CD4-positive, alpha-beta memory T cell (primary cell): Measurements from ENCODE around the gene PDGFB. TPM values are rescaled to one million over a fixed set of nuclear protein-coding genes. Genes with fewer than 3 reads are reported as not detected.
A peak's percentile ranks its signal among the peaks of the same experiment; 100 is the strongest.

ENCODE experiments used
- CTCF ChIA-PET: fragments of 350-600 bp; sonication (Branson Sonifier 250); formaldehyde crosslinking; loops from one replicate; lab custom pipeline; 2021; ENCODE audit warnings: inconsistent platforms; ENCODE audit not compliant: partially characterized antibody; lab: Charles Lee
- POLR2A ChIA-PET: fragments of 350-600 bp; sonication (Branson Sonifier 250); formaldehyde crosslinking; loops from one replicate; lab custom pipeline; 2021; ENCODE audit not compliant: partially characterized antibody; lab: Charles Lee
- DNase-seq, 5 donors: peaks; one replicate each; pipeline versions ENCODE4 v3.0.0 to v3.0.0-alpha.2; 2020 to 2022; ENCODE audit warnings: mixed read lengths in 1 of 5
- H3K27ac ChIP-seq: one replicate; pipeline ENCODE4 v1.7.0; 2013; ENCODE audit warnings: low read depth, low read length
- H3K27me3 ChIP-seq: 2 replicates; pipeline ENCODE4 v1.7.0; 2013; ENCODE audit warnings: mild to moderate bottlenecking, low read length, moderate library complexity; ENCODE audit not compliant: insufficient read depth
- H3K36me3 ChIP-seq: 2 replicates; pipeline ENCODE4 v1.7.0; 2013; ENCODE audit warnings: mild to moderate bottlenecking, low read length, moderate library complexity; ENCODE audit not compliant: insufficient read depth
- H3K4me1 ChIP-seq: 2 replicates; pipeline ENCODE4 v1.7.0; 2013; ENCODE audit warnings: mild to moderate bottlenecking, low read length, moderate library complexity; ENCODE audit not compliant: insufficient read depth
- H3K4me3 ChIP-seq, 2 donors: one replicate each; pipeline ENCODE4 v1.7.0; 2013; ENCODE audit warnings: low read length in 2 of 2, mild to moderate bottlenecking in 1 of 2
- H3K9me3 ChIP-seq, 2 donors: one replicate each; pipeline ENCODE4 v1.7.0; 2013; ENCODE audit warnings: low read length in 2 of 2, control low read depth in 1 of 2; ENCODE audit not compliant: control insufficient read depth in 1 of 2
- H3K27ac Mint-ChIP-seq, 7 donors: one replicate each; pipeline ENCODE4 v1.8.0; 2020 to 2021; ENCODE audit warnings: mixed read lengths in 7 of 7, mild to moderate bottlenecking in 6 of 7, inconsistent platforms in 3 of 7, moderate library complexity in 3 of 7
- H3K27me3 Mint-ChIP-seq, 2 donors: one replicate each; pipeline ENCODE4 v1.8.0; 2020 to 2021; ENCODE audit warnings: mixed read lengths in 2 of 2
- H3K36me3 Mint-ChIP-seq, 2 donors: one replicate each; pipeline ENCODE4 v1.8.0; 2020 to 2021; ENCODE audit warnings: mixed read lengths in 2 of 2, inconsistent platforms in 1 of 2, mild to moderate bottlenecking in 1 of 2
- H3K4me1 Mint-ChIP-seq, 4 donors: one replicate each; pipeline ENCODE4 v1.8.0; 2020 to 2021; ENCODE audit warnings: mixed read lengths in 4 of 4, mild to moderate bottlenecking in 1 of 4
- H3K4me3 Mint-ChIP-seq, 8 donors: one replicate each; pipeline ENCODE4 v1.8.0; 2020 to 2021; ENCODE audit warnings: mixed read lengths in 8 of 8, mild to moderate bottlenecking in 7 of 8, moderate library complexity in 6 of 8, inconsistent platforms in 3 of 8
- H3K9me3 Mint-ChIP-seq, 8 donors: one replicate each; pipeline ENCODE4 v1.8.0; 2020 to 2021; ENCODE audit warnings: mixed read lengths in 8 of 8, mild to moderate bottlenecking in 5 of 8, inconsistent platforms in 3 of 8, moderate library complexity in 1 of 8
- intact Hi-C: fragments of 100-400 bp; cut with micrococcal nuclease; formaldehyde crosslinking; loops from one replicate; pipeline ENCODE4 v1.15.1; 2023
- polyA plus RNA-seq, 2 donors: library from polyadenylated mRNA; unstranded; fragments of 300-500 nt; fragmentation: Illumina TruSeq; gene quantifications; one replicate each; pipeline ENCODE4 v1.2.3, GENCODE V29; 2021
- total RNA-seq, 2 experiments: library from RNA; stranded (reverse); gene quantifications; one replicate each; pipeline ENCODE4 v1.2.3, GENCODE V29; 2021

The PDGFB gene
- total and polyA plus RNA-seq, 4 experiments from 2014 or later: 6.8 to 16.9 (median 13.6) TPM

- no peak overlapping the region for H3K4me3 ChIP-seq
- H3K27ac ChIP-seq: no peak overlapping the region
- peak overlapping the region in 6 of 8 donors; percentile 26 to 74 (median 60) for H3K4me3 Mint-ChIP-seq
- ChIA-PET CTCF (interaction anchor here (0.9 to 2.0 kb wide), 5 partner anchors 8 to 99 kb away, joined by 3 to 6 read pairs (median 4); no protein-coding TSS in a partner anchor), POLR2A (interaction anchor here (0.6 to 1.7 kb wide), 9 partner anchors 29 to 186 kb away, joined by 3 to 6 read pairs (median 4); partner anchors contain the start of genes APOBEC3D and PDGFB)
- DNase-seq: peak in 2 of 5 donors; percentile 6 to 21
- no peaks in the 10 kb centered on the region for H3K27me3 Mint-ChIP-seq
- H3K36me3 ChIP-seq: no peaks in the 10 kb centered on the region
- peak overlapping the region; percentile 15 to 83 (median 74) for H3K27ac Mint-ChIP-seq
- H3K9me3 ChIP-seq: no peaks in the 10 kb centered on the region
- intact Hi-C loops: loop anchor here (5.0 kb wide), 1 partner anchor 35 kb away; the partner anchor contains the start of gene PDGFB
- H3K36me3 Mint-ChIP-seq: no peaks in the 10 kb centered on the region
- H3K4me1 ChIP-seq: peaks cover 11% of the 10 kb centered on the region
- peaks cover 9 to 51% (median 21%) of the 10 kb centered on the region in 4 donors for H3K4me1 Mint-ChIP-seq
- no peaks in the 10 kb centered on the region for H3K27me3 ChIP-seq
- no peaks in the 10 kb centered on the region for H3K9me3 Mint-ChIP-seq
Observed at GRCh38 chr22:39207141-39208012, 37.4 kb downstream of the PDGFB start.

- Histone ChIP-seq H3K27me3 (no peaks in the 10 kb centered on the region), H3K27ac (no peak overlapping the region), H3K36me3 (no peaks in the 10 kb centered on the region), H3K9me3 (no peaks in the 10 kb centered on the region), H3K4me1 (peaks cover 11% of the 10 kb centered on the region), H3K4me3 (no peak overlapping the region)
- Mint-ChIP-seq H3K4me3 (peak overlapping the region in 1 of 8 donors; percentile 39), H3K27me3 (no peaks in the 10 kb centered on the region), H3K27ac (peak overlapping the region in 1 of 7 donors; percentile 41), H3K4me1 (peaks cover 9 to 51% (median 21%) of the 10 kb centered on the region in 4 donors), H3K9me3 (no peaks in the 10 kb centered on the region), H3K36me3 (no peaks in the 10 kb centered on the region)
- ChIA-PET CTCF (interaction anchor here (1.6 to 2.0 kb wide), 2 partner anchors 9 to 35 kb away, joined by 4 to 6 read pairs; no protein-coding TSS in a partner anchor), POLR2A (interaction anchor here (0.9 to 1.7 kb wide), 6 partner anchors 32 to 38 kb away, joined by 3 to 6 read pairs (median 4); no protein-coding TSS in a partner anchor)
- DNase-seq: no peak
- intact Hi-C loops: loop anchor here (5.0 kb wide), 1 partner anchor 36 kb away; the partner anchor contains the start of gene PDGFB
Observed at GRCh38 chr22:39206491-39206890, 38.3 kb downstream of the PDGFB start.

GRCh38 chr22:39205344-39206021 lies 39.3 kb downstream of the PDGFB start:
- no peak overlapping the region for H3K4me3 ChIP-seq
- no peaks in the 10 kb centered on the region for H3K36me3 ChIP-seq
- Mint-ChIP-seq H3K36me3 (no peaks in the 10 kb centered on the region), H3K27me3 (no peaks in the 10 kb centered on the region), H3K9me3 (no peaks in the 10 kb centered on the region), H3K27ac (peak overlapping the region; percentile 37 to 93 (median 84)), H3K4me1 (peaks cover 9 to 46% (median 21%) of the 10 kb centered on the region in 4 donors), H3K4me3 (peak overlapping the region in 6 of 8 donors; percentile 27 to 87 (median 41))
- no peaks in the 10 kb centered on the region for H3K27me3 ChIP-seq
- peak; percentile 40 to 78 (median 56) for DNase-seq
- H3K27ac ChIP-seq: no peak overlapping the region
- intact Hi-C loops: loop anchor here (5.0 kb wide), 1 partner anchor 37 kb away; the partner anchor contains the start of gene PDGFB
- no peaks in the 10 kb centered on the region for H3K9me3 ChIP-seq
- POLR2A ChIA-PET: interaction anchor here (0.9 to 1.4 kb wide), 6 partner anchors 32 to 113 kb away, joined by 3 to 5 read pairs (median 4); partner anchors contain the start of gene PDGFB
- peaks cover 11% of the 10 kb centered on the region for H3K4me1 ChIP-seq
- CTCF ChIA-PET: interaction anchor here (1.4 to 2.0 kb wide), 3 partner anchors 10 to 101 kb away, joined by 3 to 6 read pairs (median 4); no protein-coding TSS in a partner anchor

GRCh38 chr22:39204216-39204615 lies 40.6 kb downstream of the PDGFB start:
- intact Hi-C loops: no loop called here
- H3K4me3 Mint-ChIP-seq: no peak overlapping the region
- no peak overlapping the region for H3K27ac ChIP-seq
- no peak overlapping the region for H3K4me3 ChIP-seq
- CTCF ChIA-PET: interaction anchor here (1.4 kb wide), 1 partner anchor 102 kb away, joined by 3 read pairs; no protein-coding TSS in a partner anchor
- H3K4me1 Mint-ChIP-seq: peaks cover 9 to 46% (median 21%) of the 10 kb centered on the region in 4 donors
- no peaks in the 10 kb centered on the region for H3K36me3 ChIP-seq
- no peaks in the 10 kb centered on the region for H3K9me3 ChIP-seq
- no peaks in the 10 kb centered on the region for H3K27me3 ChIP-seq
- no peaks in the 10 kb centered on the region for H3K9me3 Mint-ChIP-seq
- H3K27me3 Mint-ChIP-seq: no peaks in the 10 kb centered on the region
- no peaks in the 10 kb centered on the region for H3K36me3 Mint-ChIP-seq
- POLR2A ChIA-PET: no interaction called here
- no peak overlapping the region for H3K27ac Mint-ChIP-seq
- H3K4me1 ChIP-seq: peaks cover 11% of the 10 kb centered on the region
- no peak for DNase-seq

GRCh38 chr22:39197578-39197977 lies 47.2 kb downstream of the PDGFB start:
- H3K4me3 Mint-ChIP-seq: no peak overlapping the region
- no peak overlapping the region for H3K27ac Mint-ChIP-seq
- POLR2A ChIA-PET: no interaction called here
- H3K9me3 ChIP-seq: no peaks in the 10 kb centered on the region
- intact Hi-C loops: no loop called here
- H3K27me3 Mint-ChIP-seq: peaks cover 0 to 5% of the 10 kb centered on the region in 2 donors
- no peak for DNase-seq
- H3K27ac ChIP-seq: no peak overlapping the region
- no peaks in the 10 kb centered on the region for H3K36me3 Mint-ChIP-seq
- no peak overlapping the region for H3K4me3 ChIP-seq
- H3K36me3 ChIP-seq: no peaks in the 10 kb centered on the region
- H3K4me1 Mint-ChIP-seq: no peaks in the 10 kb centered on the region
- H3K4me1 ChIP-seq: no peaks in the 10 kb centered on the region
- H3K9me3 Mint-ChIP-seq: peaks cover 0 to 16% (median 5%) of the 10 kb centered on the region in 8 donors
- no peaks in the 10 kb centered on the region for H3K27me3 ChIP-seq
- CTCF ChIA-PET: no interaction called here

- no peaks in the 10 kb centered on the region for H3K27me3 ChIP-seq
- POLR2A ChIA-PET: interaction anchor here (0.9 kb wide), 1 partner anchor 125 kb away, joined by 3 read pairs; the partner anchor contains the start of gene RPL3
- DNase-seq: no peak
- H3K36me3 Mint-ChIP-seq: no peaks in the 10 kb centered on the region
- no peaks in the 10 kb centered on the region for H3K4me1 Mint-ChIP-seq
- H3K9me3 ChIP-seq: no peaks in the 10 kb centered on the region
- H3K36me3 ChIP-seq: no peaks in the 10 kb centered on the region
- H3K9me3 Mint-ChIP-seq: peaks cover 0 to 16% (median 5%) of the 10 kb centered on the region in 8 donors
- CTCF ChIA-PET: interaction anchor here (1.0 to 1.4 kb wide), 3 partner anchors 22 to 122 kb away, joined by 3 to 4 read pairs (median 3); no protein-coding TSS in a partner anchor
- no peak overlapping the region for H3K4me3 ChIP-seq
- no peak overlapping the region for H3K27ac ChIP-seq
- no peak overlapping the region for H3K27ac Mint-ChIP-seq
- no peaks in the 10 kb centered on the region for H3K4me1 ChIP-seq
- H3K27me3 Mint-ChIP-seq: peaks cover 0 to 7% of the 10 kb centered on the region in 2 donors
- no peak overlapping the region for H3K4me3 Mint-ChIP-seq
- intact Hi-C loops: no loop called here
Observed at GRCh38 chr22:39194098-39194497, 50.7 kb downstream of the PDGFB start.
